HepG2 (cell line): Measurements from ENCODE around the gene ACSS1. TPM values are rescaled to one million over a fixed set of nuclear protein-coding genes. Genes with fewer than 3 reads are reported as not detected.

Source experiments
- ATAD3A ChIP-seq: sonication (generic); formaldehyde crosslinking; IDR thresholded peaks from 2 replicates; pipeline ENCODE4 v1.4.0; 2020; ENCODE audit warnings: missing genetic modification reagents
- DNMT1 ChIP-seq: sonication (generic); formaldehyde crosslinking; IDR thresholded peaks from 2 replicates; pipeline ENCODE4 v1.5.1; 2020; ENCODE audit warnings: mild to moderate bottlenecking, missing genetic modification reagents
- HES4 ChIP-seq: sonication (generic); formaldehyde crosslinking; IDR thresholded peaks from 2 replicates; pipeline ENCODE4 v1.9.0; 2021; ENCODE audit warnings: mild to moderate bottlenecking, missing genetic modification reagents, borderline replicate concordance
- IRX3 ChIP-seq: sonication (generic); formaldehyde crosslinking; IDR thresholded peaks from 2 replicates; pipeline ENCODE4 v1.8.1; 2023; ENCODE audit warnings: mild to moderate bottlenecking, low read depth, missing genetic modification reagents, borderline replicate concordance
- JUND ChIP-seq: sonication (generic); formaldehyde crosslinking; IDR thresholded peaks from 2 replicates; pipeline ENCODE4 v1.8.0; 2022; ENCODE audit warnings: mild to moderate bottlenecking, missing genetic modification reagents
- MLLT10 ChIP-seq: sonication (generic); formaldehyde crosslinking; IDR thresholded peaks from 2 replicates; pipeline ENCODE4 v1.4.0; 2020; ENCODE audit warnings: missing genetic modification reagents
- NBN ChIP-seq: fragments of 450-650 bp; conservative IDR thresholded peaks from 2 replicates; pipeline ENCODE4 v1.6.1; 2017
- PHB2 ChIP-seq: fragments of 450-650 bp; IDR thresholded peaks from 2 replicates; pipeline ENCODE4 v1.6.1; 2018; ENCODE audit not compliant: partially characterized antibody
- SIX1 ChIP-seq: sonication (generic); formaldehyde crosslinking; IDR thresholded peaks from 2 replicates; pipeline ENCODE4 v1.4.0; 2020; ENCODE audit warnings: missing genetic modification reagents, borderline replicate concordance
- SMAD1 ChIP-seq: sonication (generic); formaldehyde crosslinking; IDR thresholded peaks from 2 replicates; pipeline ENCODE4 v1.4.0; 2020; ENCODE audit warnings: missing genetic modification reagents, low read depth, mild to moderate bottlenecking, borderline replicate concordance
- ZBTB7A ChIP-seq: sonication (generic); formaldehyde crosslinking; IDR thresholded peaks from 2 replicates; pipeline ENCODE4 v1.8.0; 2022; ENCODE audit warnings: mild to moderate bottlenecking, missing genetic modification reagents
- ZEB1 ChIP-seq: IDR thresholded peaks from 2 replicates; pipeline ENCODE4 v1.6.1; 2012; ENCODE audit warnings: mild to moderate bottlenecking, low read depth, inconsistent platforms; ENCODE audit not compliant: insufficient replicate concordance
- ZNF10 ChIP-seq: sonication (generic); formaldehyde crosslinking; IDR thresholded peaks from 2 replicates; pipeline ENCODE4 v1.4.0; 2020; ENCODE audit warnings: mild to moderate bottlenecking, low read depth, missing genetic modification reagents, borderline replicate concordance
- ZNF138 ChIP-seq: sonication (generic); formaldehyde crosslinking; IDR thresholded peaks from 2 replicates; pipeline ENCODE4 v1.5.0; 2020; ENCODE audit warnings: mild to moderate bottlenecking, low read depth, missing genetic modification reagents
- ZNF263 ChIP-seq: sonication (generic); formaldehyde crosslinking; IDR thresholded peaks from 2 replicates; pipeline ENCODE4 v1.4.0; 2020; ENCODE audit warnings: missing genetic modification reagents
- ZNF264 ChIP-seq: sonication (generic); formaldehyde crosslinking; IDR thresholded peaks from 2 replicates; pipeline ENCODE4 v1.4.0; 2020; ENCODE audit warnings: missing genetic modification reagents
- ZNF496 ChIP-seq: sonication (generic); formaldehyde crosslinking; IDR thresholded peaks from 2 replicates; pipeline ENCODE4 v1.8.1; 2023; ENCODE audit warnings: mild to moderate bottlenecking, moderate library complexity, missing genetic modification reagents; ENCODE audit not compliant: insufficient replicate concordance
- ZNF589 ChIP-seq: sonication (generic); formaldehyde crosslinking; conservative IDR thresholded peaks from 2 replicates; pipeline ENCODE4 v1.8.0; 2022; ENCODE audit warnings: mild to moderate bottlenecking, moderate library complexity, missing genetic modification reagents
- ZNF790 ChIP-seq: sonication (generic); formaldehyde crosslinking; IDR thresholded peaks from 2 replicates; pipeline ENCODE4 v1.8.0; 2022; ENCODE audit warnings: missing genetic modification reagents, mild to moderate bottlenecking, borderline replicate concordance
- polyA plus RNA-seq, 8 experiments: library from polyadenylated mRNA; depleted of rRNA in 3 of 8; stranded (reverse) in 7 of 8; unstranded in 1 of 8; fragments of >200 nt; fragmentation: Illumina TruSeq in 4 of 8; extraction: Trizol in 4 of 8; gene quantifications; 2 replicates each; pipeline versions ENCODE4 v1.2.1 to v1.2.3, GENCODE V29; 2011 to 2016; ENCODE audit warnings: low read depth in 4 of 8, missing spikeins in 1 of 8, mixed read lengths in 1 of 8; ENCODE audit not compliant: insufficient read depth in 1 of 8
- total RNA-seq, 5 experiments: library from RNA; depleted of rRNA; stranded (reverse); fragments of >200 nt; fragmentation: Illumina TruSeq; extraction: Trizol; gene quantifications; 2 replicates each; pipeline ENCODE4 v1.2.3, GENCODE V29; 2016; ENCODE audit warnings: low read depth in 1 of 5
- TF ChIP-seq, protein P1 (sequence below): sonication (generic); formaldehyde crosslinking; IDR thresholded peaks from 2 replicates; pipeline ENCODE4 v1.4.0; 2020; ENCODE audit warnings: mild to moderate bottlenecking, missing genetic modification reagents
- TF ChIP-seq, protein P2 (sequence below): sonication (generic); formaldehyde crosslinking; IDR thresholded peaks from 2 replicates; pipeline ENCODE4 v1.4.0; 2020; ENCODE audit warnings: missing genetic modification reagents; ENCODE audit errors: not compliant biosample characterization
- TF ChIP-seq, protein P3 (sequence below): sonication (generic); formaldehyde crosslinking; IDR thresholded peaks from 2 replicates; pipeline ENCODE4 v1.8.1; 2023; ENCODE audit warnings: mild to moderate bottlenecking, missing genetic modification reagents

The ACSS1 gene
- total and polyA plus RNA-seq, 2 of the 13 experiments (the other 11 are each of a cell fraction or from before 2014, with no cell fraction given) = 15.2 to 41.6 TPM

DNA sequence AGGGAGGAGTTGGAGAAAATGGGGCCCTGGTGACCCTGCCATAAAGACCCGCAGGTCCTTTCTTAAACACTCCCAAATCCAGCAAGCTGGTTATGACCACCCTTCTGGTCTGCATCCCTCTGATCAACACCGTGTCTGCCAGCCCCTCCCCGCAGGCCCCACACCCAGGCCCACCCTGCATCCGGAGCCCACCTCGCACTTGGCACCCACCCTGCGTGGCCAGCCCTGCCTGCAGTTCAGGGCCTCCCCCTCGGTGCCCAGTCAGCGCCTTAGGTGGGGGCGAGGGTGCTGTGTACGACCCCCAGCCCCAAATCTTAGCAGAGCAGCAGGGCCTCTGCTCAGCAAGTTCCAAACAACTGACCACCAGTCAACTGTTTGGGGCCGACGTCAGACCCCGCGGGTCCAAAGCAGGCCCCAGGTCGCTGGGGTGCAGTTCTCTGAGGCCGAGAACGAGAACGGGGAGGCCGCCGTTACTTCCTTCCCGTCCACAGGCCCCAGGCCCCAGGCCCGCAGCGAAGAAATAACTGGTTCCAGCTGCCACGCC, 1.2 kb downstream of the ACSS1 start (continued):
- TF ChIP-seq, protein P1, sequence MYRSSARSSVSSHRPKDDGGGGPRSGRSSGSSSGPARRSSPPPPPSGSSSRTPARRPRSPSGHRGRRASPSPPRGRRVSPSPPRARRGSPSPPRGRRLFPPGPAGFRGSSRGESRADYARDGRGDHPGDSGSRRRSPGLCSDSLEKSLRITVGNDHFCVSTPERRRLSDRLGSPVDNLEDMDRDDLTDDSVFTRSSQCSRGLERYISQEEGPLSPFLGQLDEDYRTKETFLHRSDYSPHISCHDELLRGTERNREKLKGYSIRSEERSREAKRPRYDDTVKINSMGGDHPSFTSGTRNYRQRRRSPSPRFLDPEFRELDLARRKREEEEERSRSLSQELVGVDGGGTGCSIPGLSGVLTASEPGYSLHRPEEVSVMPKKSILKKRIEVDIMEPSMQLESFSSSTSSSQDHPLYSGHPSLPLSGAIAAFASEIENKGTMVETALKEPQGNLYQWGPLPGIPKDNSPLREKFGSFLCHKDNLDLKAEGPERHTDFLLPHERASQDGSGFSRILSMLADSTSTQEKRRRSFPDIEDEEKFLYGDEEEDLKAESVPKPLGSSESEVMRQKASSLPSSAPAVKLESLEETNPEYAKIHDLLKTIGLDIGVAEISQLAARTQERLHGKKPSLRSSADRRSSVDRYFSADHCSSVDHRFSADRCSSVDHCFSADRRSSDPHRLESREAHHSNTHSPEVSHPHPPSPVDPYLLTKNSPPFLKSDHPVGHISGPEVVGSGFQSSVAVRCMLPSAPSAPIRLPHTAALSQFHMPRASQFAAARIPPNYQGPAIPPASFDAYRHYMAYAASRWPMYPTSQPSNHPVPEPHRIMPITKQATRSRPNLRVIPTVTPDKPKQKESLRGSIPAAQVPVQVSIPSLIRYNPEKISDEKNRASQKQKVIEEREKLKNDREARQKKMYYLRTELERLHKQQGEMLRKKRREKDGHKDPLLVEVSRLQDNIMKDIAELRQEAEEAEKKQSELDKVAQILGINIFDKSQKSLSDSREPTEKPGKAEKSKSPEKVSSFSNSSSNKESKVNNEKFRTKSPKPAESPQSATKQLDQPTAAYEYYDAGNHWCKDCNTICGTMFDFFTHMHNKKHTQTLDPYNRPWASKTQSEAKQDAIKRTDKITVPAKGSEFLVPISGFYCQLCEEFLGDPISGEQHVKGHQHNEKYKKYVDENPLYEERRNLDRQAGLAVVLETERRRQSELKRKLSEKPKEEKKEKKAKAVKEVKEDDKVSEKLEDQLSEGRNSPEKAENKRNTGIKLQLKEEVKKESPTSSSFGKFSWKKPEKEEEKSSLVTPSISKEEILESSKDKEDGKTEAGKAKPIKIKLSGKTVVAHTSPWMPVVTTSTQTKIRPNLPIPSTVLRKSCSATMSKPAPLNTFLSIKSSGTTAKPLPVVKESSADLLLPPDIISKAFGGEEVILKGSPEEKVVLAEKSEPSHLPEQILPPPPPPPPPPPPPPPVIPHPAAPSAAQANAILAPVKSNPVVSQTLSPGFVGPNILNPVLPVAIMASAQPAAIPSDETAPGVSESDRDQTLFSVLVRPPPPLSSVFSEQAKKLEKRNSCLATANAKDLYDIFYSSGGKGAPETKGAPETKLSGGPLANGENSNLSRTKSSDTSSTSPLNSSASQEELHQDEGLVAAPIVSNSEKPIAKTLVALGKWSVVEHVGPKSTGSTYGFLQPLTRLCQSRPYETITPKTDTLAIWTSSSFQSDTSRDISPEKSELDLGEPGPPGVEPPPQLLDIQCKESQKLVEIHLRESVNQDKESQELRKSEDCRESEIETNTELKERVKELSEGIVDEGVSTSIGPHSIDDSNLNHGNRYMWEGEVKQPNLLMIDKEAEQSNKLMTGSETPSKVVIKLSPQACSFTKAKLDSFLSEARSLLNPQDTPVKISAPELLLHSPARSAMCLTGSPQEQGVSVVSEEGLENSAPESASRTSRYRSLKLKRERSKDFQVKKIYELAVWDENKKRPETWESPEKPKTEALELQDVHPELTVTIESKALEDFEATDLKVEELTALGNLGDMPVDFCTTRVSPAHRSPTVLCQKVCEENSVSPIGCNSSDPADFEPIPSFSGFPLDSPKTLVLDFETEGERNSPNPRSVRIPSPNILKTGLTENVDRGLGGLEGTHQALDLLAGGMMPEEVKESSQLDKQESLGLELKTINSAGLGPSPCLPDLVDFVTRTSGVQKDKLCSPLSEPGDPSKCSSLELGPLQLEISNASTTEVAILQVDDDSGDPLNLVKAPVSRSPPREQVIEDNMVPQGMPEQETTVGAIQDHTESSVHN (CRISPR knock-in tag) = no peak
- TF ChIP-seq ZEB1 (no peak), JUND (0 out of 2 replicates have a peak, but pooled peaks have one; percentile 30), DNMT1 (CRISPR knock-in tag) (no peak), HES4 (CRISPR knock-in tag) (no peak), ZNF790 (no peak), ZBTB7A (CRISPR knock-in tag) (peak; percentile 67; the same call in 1 of the 2 replicates), ZNF10 (0 out of 2 replicates have a peak, but pooled peaks have one; percentile 35), PHB2 (no peak), ZNF263 (CRISPR knock-in tag) (no peak), SIX1 (CRISPR knock-in tag) (no peak), ZNF264 (CRISPR knock-in tag) (no peak), SMAD1 (no peak), ZNF138 (no peak), MLLT10 (CRISPR knock-in tag) (no peak), ZNF496 (CRISPR knock-in tag) (no peak), ATAD3A (CRISPR knock-in tag) (no peak), NBN (no peak), IRX3 (CRISPR knock-in tag) (no peak), ZNF589 (CRISPR knock-in tag) (no peak)
- TF ChIP-seq, protein P2, sequence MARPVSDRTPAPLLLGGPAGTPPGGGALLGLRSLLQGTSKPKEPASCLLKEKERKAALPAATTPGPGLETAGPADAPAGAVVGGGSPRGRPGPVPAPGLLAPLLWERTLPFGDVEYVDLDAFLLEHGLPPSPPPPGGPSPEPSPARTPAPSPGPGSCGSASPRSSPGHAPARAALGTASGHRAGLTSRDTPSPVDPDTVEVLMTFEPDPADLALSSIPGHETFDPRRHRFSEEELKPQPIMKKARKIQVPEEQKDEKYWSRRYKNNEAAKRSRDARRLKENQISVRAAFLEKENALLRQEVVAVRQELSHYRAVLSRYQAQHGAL (CRISPR knock-in tag) = no peak
- TF ChIP-seq, protein P3, sequence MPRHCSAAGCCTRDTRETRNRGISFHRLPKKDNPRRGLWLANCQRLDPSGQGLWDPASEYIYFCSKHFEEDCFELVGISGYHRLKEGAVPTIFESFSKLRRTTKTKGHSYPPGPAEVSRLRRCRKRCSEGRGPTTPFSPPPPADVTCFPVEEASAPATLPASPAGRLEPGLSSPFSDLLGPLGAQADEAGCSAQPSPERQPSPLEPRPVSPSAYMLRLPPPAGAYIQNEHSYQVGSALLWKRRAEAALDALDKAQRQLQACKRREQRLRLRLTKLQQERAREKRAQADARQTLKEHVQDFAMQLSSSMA = no peak
